OCI-LY1 (cell line): Measurements from ENCODE around the gene PEG3.

Source experiments
- H2AFZ ChIP-seq: fragments of 200-600 bp; sonication (generic), shearing (Covaris generic); 2 replicates; pipeline ENCODE4 v1.6.0; 2014; ENCODE audit warnings: antibody characterized with exemption, mild to moderate bottlenecking, low read length
- H3F3A ChIP-seq: fragments of 200-600 bp; sonication (generic), shearing (Covaris generic); 2 replicates; pipeline ENCODE4 v1.6.0; 2014; ENCODE audit warnings: mild to moderate bottlenecking, antibody characterized with exemption, low read length, moderate library complexity; ENCODE audit not compliant: insufficient read depth
- H3K27ac ChIP-seq: fragments of 200-600 bp; sonication (generic); 2 replicates; pipeline ENCODE4 v1.5.1; 2014; ENCODE audit warnings: low read length, mixed run types, mild to moderate bottlenecking, low read depth; ENCODE audit not compliant: poor library complexity, severe bottlenecking
- H3K27me3 ChIP-seq: fragments of 200-600 bp; sonication (generic); 2 replicates; pipeline ENCODE4 v1.6.0; 2014; ENCODE audit warnings: antibody characterized with exemption, mild to moderate bottlenecking, low read length, moderate library complexity; ENCODE audit not compliant: insufficient read depth
- H3K36me3 ChIP-seq: fragments of 200-600 bp; sonication (generic); 2 replicates; pipeline ENCODE4 v1.6.1; 2014; ENCODE audit warnings: mild to moderate bottlenecking, antibody characterized with exemption, low read length, moderate library complexity, mixed read lengths; ENCODE audit not compliant: insufficient read depth
- H3K4me1 ChIP-seq: fragments of 200-600 bp; sonication (generic); 2 replicates; pipeline ENCODE4 v1.5.1; 2014; ENCODE audit warnings: mild to moderate bottlenecking, low read length, moderate library complexity; ENCODE audit not compliant: insufficient read depth, severe bottlenecking
- H3K4me2 ChIP-seq: fragments of 200-600 bp; sonication (generic), shearing (Covaris generic); 2 replicates; pipeline ENCODE4 v1.6.1; 2014; ENCODE audit warnings: low read length
- H3K4me3 ChIP-seq: fragments of 200-600 bp; sonication (generic); 2 replicates; pipeline ENCODE4 v1.5.1; 2014; ENCODE audit warnings: low read length, low read depth, mild to moderate bottlenecking, mixed read lengths; ENCODE audit not compliant: poor library complexity, severe bottlenecking
- H3K79me2 ChIP-seq: fragments of 200-600 bp; shearing (Covaris generic); 2 replicates; pipeline ENCODE4 v1.6.1; 2016; ENCODE audit warnings: mixed run types, low read length, mixed read lengths; ENCODE audit not compliant: insufficient read depth
- H3K9ac ChIP-seq: fragments of 200-600 bp; sonication (generic), shearing (Covaris generic); 2 replicates; pipeline ENCODE4 v1.6.1; 2014; ENCODE audit warnings: mild to moderate bottlenecking, low read length, mixed read lengths
- H3K9me2 ChIP-seq: fragments of 200-600 bp; sonication (generic), shearing (Covaris generic); 2 replicates; pipeline ENCODE4 v1.6.1; 2014; ENCODE audit warnings: low read depth, mild to moderate bottlenecking, low read length, mixed read lengths
- H3K9me3 ChIP-seq: fragments of 200-600 bp; shearing (Covaris generic); 2 replicates; pipeline ENCODE4 v1.6.1; 2014; ENCODE audit warnings: low read length, mixed read lengths
- H4K20me1 ChIP-seq: fragments of 200-600 bp; sonication (generic), shearing (Covaris generic); 2 replicates; pipeline ENCODE4 v1.6.0; 2016; ENCODE audit warnings: mild to moderate bottlenecking, low read length; ENCODE audit not compliant: insufficient read depth
- CTCF ChIP-seq: fragments of 200-600 bp; sonication (generic), shearing (Covaris generic); IDR thresholded peaks from 2 replicates; pipeline ENCODE4 v1.5.1; 2017; ENCODE audit warnings: mild to moderate bottlenecking, antibody characterized with exemption, low read length, moderate library complexity, mixed read lengths
- EZH2 ChIP-seq: fragments of 200-600 bp; sonication (generic), shearing (Covaris generic); IDR thresholded peaks from 2 replicates; pipeline ENCODE4 v1.8.0; 2017; ENCODE audit warnings: borderline replicate concordance, mixed run types, mild to moderate bottlenecking, antibody characterized with exemption, low read length, moderate library complexity, mixed read lengths

The PEG3 gene

GRCh38 chr19:56840451-56841192 is at the start of gene PEG3, which contains the start of gene ZIM2:
Gene PEG3, minus strand, starts transcription at chr19:56840726. Its CDS starts 16,071 bp downstream, at chr19:56824655.
Gene ZIM2, minus strand, starts transcription at chr19:56840726. Its CDS starts 16,449 bp downstream, at chr19:56824277.
- Histone ChIP-seq H3K79me2 (no peaks in the 10 kb centered on the region), H3K9me3 (no peaks in the 10 kb centered on the region), H3K27me3 (no peaks in the 10 kb centered on the region), H3K27ac (no peak within 1 kb of the TSS), H3K4me2 (no peak within 1 kb of the TSS), H2AFZ (no peak within 1 kb of the TSS), H3F3A (no peaks in the 10 kb centered on the region), H4K20me1 (no peaks in the 10 kb centered on the region), H3K36me3 (no peaks in the 10 kb centered on the region), H3K4me3 (no peak within 1 kb of the TSS), H3K9me2 (no peaks in the 10 kb centered on the region), H3K9ac (no peak within 1 kb of the TSS), H3K4me1 (no peaks in the 10 kb centered on the region)
- TF ChIP-seq EZH2 (no peak), CTCF (no peak)

GRCh38 chr19:56885173-56885985 is 44.9 kb upstream of the PEG3 start:
- no peaks in the 10 kb centered on the region for H3K9me3 ChIP-seq
- H3K79me2 ChIP-seq, result no peaks in the 10 kb centered on the region
- no peak overlapping the region for H3K4me3 ChIP-seq
- H3K9me2 ChIP-seq, result no peaks in the 10 kb centered on the region
- no peaks in the 10 kb centered on the region for H3F3A ChIP-seq
- TF ChIP-seq EZH2 (no peak), CTCF (no peak)
- no peaks in the 10 kb centered on the region for H3K36me3 ChIP-seq
- no peak overlapping the region for H3K9ac ChIP-seq
- no peaks in the 10 kb centered on the region for H4K20me1 ChIP-seq
- no peaks in the 10 kb centered on the region for H3K4me1 ChIP-seq
- no peak overlapping the region for H2AFZ ChIP-seq
- H3K4me2 ChIP-seq, result no peak overlapping the region
- no peaks in the 10 kb centered on the region for H3K27me3 ChIP-seq
- H3K27ac ChIP-seq, result no peak overlapping the region

GRCh38 chr19:56884441-56884840 is 43.9 kb upstream of the PEG3 start:
- no peak overlapping the region for H3K27ac ChIP-seq
- no peaks in the 10 kb centered on the region for H3K9me3 ChIP-seq
- no peaks in the 10 kb centered on the region for H3K27me3 ChIP-seq
- H3K36me3 ChIP-seq, result no peaks in the 10 kb centered on the region
- H4K20me1 ChIP-seq, result no peaks in the 10 kb centered on the region
- no peaks in the 10 kb centered on the region for H3K9me2 ChIP-seq
- H3F3A ChIP-seq, result no peaks in the 10 kb centered on the region
- H3K4me2 ChIP-seq, result no peak overlapping the region
- no peak overlapping the region for H3K4me3 ChIP-seq
- H2AFZ ChIP-seq, result no peak overlapping the region
- no peak for TF ChIP-seq CTCF
- no peak for TF ChIP-seq EZH2
- no peak overlapping the region for H3K9ac ChIP-seq
- no peaks in the 10 kb centered on the region for H3K4me1 ChIP-seq
- H3K79me2 ChIP-seq, result no peaks in the 10 kb centered on the region
